ENCODE results near the gene MACF1. TPM values are rescaled to one million over a fixed set of nuclear protein-coding genes. Genes with fewer than 3 reads are reported as not detected.

The MACF1 gene
- total and polyA plus RNA-seq, 2 donors from 2014 or later = 65.7 to 387 TPM

DNA sequence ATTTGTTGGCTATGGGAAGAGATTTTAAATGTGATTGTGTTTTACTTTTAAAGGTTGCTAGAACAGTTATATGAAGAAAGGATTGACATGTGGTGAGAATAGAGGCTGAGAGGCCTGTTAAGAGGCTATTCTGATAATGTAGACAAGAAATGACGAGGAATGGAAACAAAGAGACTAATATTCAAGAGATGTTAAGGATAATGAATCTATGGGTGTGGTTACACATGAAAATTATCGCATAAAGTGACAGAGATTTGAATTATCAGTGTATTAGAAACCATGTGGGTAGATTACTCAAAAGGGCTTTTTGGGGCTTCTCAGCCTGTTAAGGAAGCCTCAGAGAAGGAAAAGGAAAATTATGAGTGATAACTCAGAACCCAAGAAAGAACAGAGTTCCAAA is 120.4 kb downstream of the MACF1 start:
- no peak for FAIRE-seq
- no peak overlapping the region for H3K27ac ChIP-seq (ENCODE audit: low read depth in 2 of 2, low read length in 2 of 2)
- no peak overlapping the region for H3K4me3 ChIP-seq (ENCODE audit: low read length in 3 of 3)
- no peak overlapping the region for H3K9ac ChIP-seq (ENCODE audit: low read length in 3 of 3)
- peaks cover 11 to 66% (median 39%) of the 10 kb centered on the region in 3 donors for H3K36me3 ChIP-seq (ENCODE audit: control insufficient read depth in 2 of 3, insufficient read depth in 3 of 3, low read length in 3 of 3)
- H3K27me3 ChIP-seq (ENCODE audit: control insufficient read depth, insufficient read depth, low read length) = no peaks in the 10 kb centered on the region
- intact Hi-C loops (cut with DNase I) = no loop called here
- no peaks in the 10 kb centered on the region for H3K4me1 ChIP-seq (ENCODE audit: control insufficient read depth in 2 of 3, insufficient read depth in 2 of 3, low read depth in 1 of 3, low read length in 3 of 3)
- TF ChIP-seq CTCF (IDR thresholded peaks at IDR 0.05; ENCODE audit: borderline replicate concordance, extremely low read depth, insufficient read depth) = no peak
- DNase-seq = no peak
- no peaks in the 10 kb centered on the region for H3K9me3 ChIP-seq (ENCODE audit: control insufficient read depth in 2 of 3, insufficient read depth in 1 of 3, low read length in 3 of 3)

- DNase-seq = no peak
- Histone ChIP-seq H3K9ac (ENCODE audit: low read length in 3 of 3) (no peak overlapping the region), H3K4me3 (ENCODE audit: low read length in 3 of 3) (no peak overlapping the region), H3K36me3 (ENCODE audit: control insufficient read depth in 2 of 3, insufficient read depth in 3 of 3, low read length in 3 of 3) (peaks cover 10 to 60% (median 36%) of the 10 kb centered on the region in 3 donors), H3K27ac (ENCODE audit: low read depth in 2 of 2, low read length in 2 of 2) (no peak overlapping the region), H3K9me3 (ENCODE audit: control insufficient read depth in 2 of 3, insufficient read depth in 1 of 3, low read length in 3 of 3) (no peaks in the 10 kb centered on the region), H3K4me1 (ENCODE audit: control insufficient read depth in 2 of 3, insufficient read depth in 2 of 3, low read depth in 1 of 3, low read length in 3 of 3) (no peaks in the 10 kb centered on the region), H3K27me3 (ENCODE audit: control insufficient read depth, insufficient read depth, low read length) (no peaks in the 10 kb centered on the region)
- no peak for TF ChIP-seq CTCF (IDR thresholded peaks at IDR 0.05; ENCODE audit: borderline replicate concordance, extremely low read depth, insufficient read depth)
- intact Hi-C loops (cut with DNase I) = no loop called here
- no peak for FAIRE-seq
Measured at GRCh38 chr1:39326836-39327235, 122.3 kb downstream of the MACF1 start.

- no peaks in the 10 kb centered on the region for H3K9me3 ChIP-seq (ENCODE audit: control insufficient read depth in 2 of 3, insufficient read depth in 1 of 3, low read length in 3 of 3)
- H3K36me3 ChIP-seq (ENCODE audit: control insufficient read depth in 2 of 3, insufficient read depth in 3 of 3, low read length in 3 of 3) = peaks cover 10 to 64% (median 41%) of the 10 kb centered on the region in 3 donors
Measured at GRCh38 chr1:39328095-39328494, 123.6 kb downstream of the MACF1 start.

More at GRCh38 chr1:39328095-39328494, 123.6 kb downstream of the MACF1 start:
- Histone ChIP-seq H3K4me1 (ENCODE audit: control insufficient read depth in 2 of 3, insufficient read depth in 2 of 3, low read depth in 1 of 3, low read length in 3 of 3) (no peaks in the 10 kb centered on the region), H3K27me3 (ENCODE audit: control insufficient read depth, insufficient read depth, low read length) (no peaks in the 10 kb centered on the region), H3K27ac (ENCODE audit: low read depth in 2 of 2, low read length in 2 of 2) (no peak overlapping the region), H3K4me3 (ENCODE audit: low read length in 3 of 3) (no peak overlapping the region), H3K9ac (ENCODE audit: low read length in 3 of 3) (no peak overlapping the region)
- intact Hi-C loops (cut with DNase I) = no loop called here
- TF ChIP-seq CTCF (IDR thresholded peaks at IDR 0.05; ENCODE audit: borderline replicate concordance, extremely low read depth, insufficient read depth) = no peak
- FAIRE-seq (no peak), DNase-seq (peak in 1 of 5 donors; percentile 9)

Data from kidney (tissue), 14 donors.